Liver (tissue), 3 donors: ENCODE results near the gene INPP4A.

Source experiments
- FOXA2 ChIP-seq: IDR thresholded peaks from 2 replicates; pipeline ENCODE4 v1.6.1; 2016; ENCODE audit warnings: antibody characterized with exemption
- GABPA ChIP-seq, 2 donors: IDR thresholded peaks in 1 of 2; conservative IDR thresholded peaks in 1 of 2; 2 replicates each; pipeline ENCODE4 v1.6.1; 2016; ENCODE audit warnings: antibody characterized with exemption in 2 of 2, mild to moderate bottlenecking in 1 of 2, moderate library complexity in 1 of 2
- RAD21 ChIP-seq, 2 donors: IDR thresholded peaks; 2 replicates each; pipeline ENCODE4 v1.6.1; 2016; ENCODE audit warnings: antibody characterized with exemption in 2 of 2, mild to moderate bottlenecking in 2 of 2
- SP1 ChIP-seq: IDR thresholded peaks from 2 replicates; pipeline ENCODE4 v1.6.1; 2018; ENCODE audit warnings: antibody characterized with exemption, mild to moderate bottlenecking
- TAF1 ChIP-seq: conservative IDR thresholded peaks from 2 replicates; pipeline ENCODE4 v1.6.1; 2016; ENCODE audit warnings: antibody characterized with exemption, mild to moderate bottlenecking
- TF ChIP-seq, protein P1 (sequence below): fragments of 150-350 bp; IDR thresholded peaks from 2 replicates; pipeline ENCODE4 v1.5.1; 2017; ENCODE audit warnings: improper control_type of control experiment, low read depth, low read length; ENCODE audit not compliant: missing input control
- TF ChIP-seq, protein P2 (sequence below): IDR thresholded peaks from 2 replicates; pipeline ENCODE4 v1.6.1; 2016; ENCODE audit warnings: antibody characterized with exemption
- TF ChIP-seq, protein P3 (sequence below): IDR thresholded peaks from 2 replicates; pipeline ENCODE4 v1.6.1; 2016; ENCODE audit warnings: antibody characterized with exemption
- donor health status: healthy.
- donor health status: healthy.

DNA sequence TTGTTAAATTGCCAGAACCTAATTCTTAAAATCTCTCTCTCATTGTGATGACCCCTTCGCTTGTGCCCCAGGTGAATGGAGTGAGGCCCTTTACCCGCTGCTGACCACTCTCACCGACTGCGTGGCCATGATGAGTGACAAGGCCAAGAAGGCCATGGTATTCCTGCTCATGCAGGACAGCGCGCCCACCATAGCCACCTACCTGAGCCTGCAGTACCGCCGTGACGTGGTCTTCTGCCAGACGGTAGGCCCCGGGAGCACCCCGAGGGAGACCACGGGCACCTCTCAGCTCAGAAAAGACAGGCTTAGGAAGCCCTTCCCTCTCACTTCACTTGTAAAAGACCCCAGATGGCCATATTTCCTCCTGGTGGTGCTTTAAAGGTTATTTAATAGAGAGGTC lies 118.7 kb downstream of the INPP4A start:
- TF ChIP-seq, protein P1, sequence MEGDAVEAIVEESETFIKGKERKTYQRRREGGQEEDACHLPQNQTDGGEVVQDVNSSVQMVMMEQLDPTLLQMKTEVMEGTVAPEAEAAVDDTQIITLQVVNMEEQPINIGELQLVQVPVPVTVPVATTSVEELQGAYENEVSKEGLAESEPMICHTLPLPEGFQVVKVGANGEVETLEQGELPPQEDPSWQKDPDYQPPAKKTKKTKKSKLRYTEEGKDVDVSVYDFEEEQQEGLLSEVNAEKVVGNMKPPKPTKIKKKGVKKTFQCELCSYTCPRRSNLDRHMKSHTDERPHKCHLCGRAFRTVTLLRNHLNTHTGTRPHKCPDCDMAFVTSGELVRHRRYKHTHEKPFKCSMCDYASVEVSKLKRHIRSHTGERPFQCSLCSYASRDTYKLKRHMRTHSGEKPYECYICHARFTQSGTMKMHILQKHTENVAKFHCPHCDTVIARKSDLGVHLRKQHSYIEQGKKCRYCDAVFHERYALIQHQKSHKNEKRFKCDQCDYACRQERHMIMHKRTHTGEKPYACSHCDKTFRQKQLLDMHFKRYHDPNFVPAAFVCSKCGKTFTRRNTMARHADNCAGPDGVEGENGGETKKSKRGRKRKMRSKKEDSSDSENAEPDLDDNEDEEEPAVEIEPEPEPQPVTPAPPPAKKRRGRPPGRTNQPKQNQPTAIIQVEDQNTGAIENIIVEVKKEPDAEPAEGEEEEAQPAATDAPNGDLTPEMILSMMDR: no peak
- TF ChIP-seq, protein P2, sequence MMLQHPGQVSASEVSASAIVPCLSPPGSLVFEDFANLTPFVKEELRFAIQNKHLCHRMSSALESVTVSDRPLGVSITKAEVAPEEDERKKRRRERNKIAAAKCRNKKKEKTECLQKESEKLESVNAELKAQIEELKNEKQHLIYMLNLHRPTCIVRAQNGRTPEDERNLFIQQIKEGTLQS: no peak
- TF ChIP-seq GABPA (IDR thresholded peaks at IDR 0.05 in 1 of 2, conservative IDR thresholded peaks at IDR 0.05 in 1 of 2) (no peak), SP1 (no peak), FOXA2 (no peak), TAF1 (no peak), RAD21 (IDR thresholded peaks at IDR 0.05) (no peak)
- TF ChIP-seq, protein P3, sequence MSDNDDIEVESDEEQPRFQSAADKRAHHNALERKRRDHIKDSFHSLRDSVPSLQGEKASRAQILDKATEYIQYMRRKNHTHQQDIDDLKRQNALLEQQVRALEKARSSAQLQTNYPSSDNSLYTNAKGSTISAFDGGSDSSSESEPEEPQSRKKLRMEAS: no peak
